GM19035 (cell line): Measurements from ENCODE around the gene TMEM163.

Source experiments
- ATAC-seq: cut with Tn5 transposase; IDR thresholded peaks from one replicate; pipeline ENCODE4 v1.9.1; 2021; ENCODE audit not compliant: unreplicated experiment

Gene TMEM163

GRCh38 chr2:134693359-134694330 is 25.2 kb downstream of the TMEM163 start:
- ATAC-seq: no peak

GRCh38 chr2:134692499-134692898 is 26.3 kb downstream of the TMEM163 start:
- no peak for ATAC-seq

- no peak for ATAC-seq
These were observed 28.1 kb downstream of the TMEM163 start for GRCh38 chr2:134690629-134691215.

- ATAC-seq: no peak
These were observed 29.5 kb downstream of the TMEM163 start for GRCh38 chr2:134689315-134689714.

- ATAC-seq: no peak
These were observed 32.8 kb downstream of the TMEM163 start for GRCh38 chr2:134685967-134686366.

GRCh38 chr2:134683561-134684112 is 35.2 kb downstream of the TMEM163 start:
- ATAC-seq: peak; percentile 68

- no peak for ATAC-seq
These were observed 36.1 kb downstream of the TMEM163 start for GRCh38 chr2:134682726-134683125.

- ATAC-seq: no peak
These were observed 37.6 kb downstream of the TMEM163 start for GRCh38 chr2:134681201-134681600.

- ATAC-seq: no peak
These were observed 39.1 kb downstream of the TMEM163 start for GRCh38 chr2:134679745-134680144.

- ATAC-seq: no peak
These were observed 39.5 kb downstream of the TMEM163 start for GRCh38 chr2:134679294-134679693.

- no peak for ATAC-seq
These were observed 40.7 kb downstream of the TMEM163 start for GRCh38 chr2:134677856-134678756.

GRCh38 chr2:134676960-134677359 is 41.8 kb downstream of the TMEM163 start:
- ATAC-seq: no peak

- ATAC-seq: no peak
These were observed 43.5 kb downstream of the TMEM163 start for GRCh38 chr2:134675314-134675713.

GRCh38 chr2:134674687-134675086 is 44.1 kb downstream of the TMEM163 start:
- no peak for ATAC-seq

GRCh38 chr2:134671513-134671912 is 47.3 kb downstream of the TMEM163 start:
- ATAC-seq: no peak

- ATAC-seq: no peak
These were observed 47.8 kb downstream of the TMEM163 start for GRCh38 chr2:134670955-134671354.

GRCh38 chr2:134669731-134670669 is 48.8 kb downstream of the TMEM163 start:
- no peak for ATAC-seq

- ATAC-seq: peak; percentile 75
These were observed 50.0 kb downstream of the TMEM163 start for GRCh38 chr2:134668821-134669220.

GRCh38 chr2:134667541-134667940 is 51.3 kb downstream of the TMEM163 start:
- no peak for ATAC-seq

- ATAC-seq: no peak
These were observed 51.7 kb downstream of the TMEM163 start for GRCh38 chr2:134667081-134667480.
